Measurements from ENCODE around the gene E2F4. TPM values are rescaled to one million over a fixed set of nuclear protein-coding genes. Genes with fewer than 3 reads are reported as not detected.
A peak's percentile ranks its signal among the peaks of the same experiment; 100 is the strongest.

Gene E2F4
- total and polyA plus RNA-seq, 9 of the 15 experiments (the other 6 are each of a cell fraction or from before 2014, with no cell fraction given): 9.7 to 139 (median 106) TPM

DNA sequence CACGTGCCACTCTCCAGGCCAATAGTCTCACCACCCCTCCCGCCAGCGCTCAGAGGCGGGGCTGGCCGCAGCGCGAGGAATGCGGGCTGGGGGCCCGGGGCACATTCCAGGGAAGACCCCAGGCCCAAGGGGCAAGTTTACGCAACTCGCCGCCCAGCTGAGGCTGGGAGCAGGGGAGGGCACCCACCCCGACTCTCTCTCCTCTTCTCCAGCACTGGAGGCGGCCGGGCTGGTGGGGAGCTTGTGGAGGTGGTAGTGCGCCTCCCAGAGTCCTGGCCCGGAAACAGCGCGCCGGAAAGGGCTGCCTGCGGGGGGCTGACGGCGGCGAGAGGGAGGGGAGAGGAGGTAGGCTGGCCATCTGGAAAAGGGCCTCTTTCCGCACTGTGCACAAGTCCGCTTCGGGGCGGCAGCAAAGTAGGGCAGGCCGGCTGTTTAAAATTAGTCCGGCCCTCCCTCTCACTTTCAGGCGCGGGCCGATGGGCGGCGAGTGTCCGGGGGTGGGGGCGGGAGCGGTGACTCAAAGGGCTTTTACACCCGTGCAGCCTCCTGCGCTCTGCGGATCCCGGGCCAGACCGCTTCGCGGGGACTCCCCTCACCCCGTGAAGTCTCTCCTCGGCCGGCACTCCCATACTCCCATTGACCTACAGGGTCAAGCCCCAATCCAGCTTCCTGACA lies 54.3 kb downstream of the E2F4 start (continued):
- TF ChIP-seq, protein P1, sequence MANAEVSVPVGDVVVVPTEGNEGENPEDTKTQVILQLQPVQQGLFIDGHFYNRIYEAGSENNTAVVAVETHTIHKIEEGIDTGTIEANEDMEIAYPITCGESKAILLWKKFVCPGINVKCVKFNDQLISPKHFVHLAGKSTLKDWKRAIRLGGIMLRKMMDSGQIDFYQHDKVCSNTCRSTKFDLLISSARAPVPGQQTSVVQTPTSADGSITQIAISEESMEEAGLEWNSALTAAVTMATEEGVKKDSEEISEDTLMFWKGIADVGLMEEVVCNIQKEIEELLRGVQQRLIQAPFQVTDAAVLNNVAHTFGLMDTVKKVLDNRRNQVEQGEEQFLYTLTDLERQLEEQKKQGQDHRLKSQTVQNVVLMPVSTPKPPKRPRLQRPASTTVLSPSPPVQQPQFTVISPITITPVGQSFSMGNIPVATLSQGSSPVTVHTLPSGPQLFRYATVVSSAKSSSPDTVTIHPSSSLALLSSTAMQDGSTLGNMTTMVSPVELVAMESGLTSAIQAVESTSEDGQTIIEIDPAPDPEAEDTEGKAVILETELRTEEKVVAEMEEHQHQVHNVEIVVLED (CRISPR knock-in tag; IDR thresholded peaks at IDR 0.05): 0 out of 2 replicates have a peak, but pooled peaks have one; percentile 6
- TF ChIP-seq ZNF197 (CRISPR knock-in tag; IDR thresholded peaks at IDR 0.05; ENCODE audit: low read depth): no peak
- TF ChIP-seq ZNF280B (CRISPR knock-in tag; IDR thresholded peaks at IDR 0.05): no peak
- TF ChIP-seq ZBTB9 (CRISPR knock-in tag; IDR thresholded peaks at IDR 0.05): peak; percentile 79
- TF ChIP-seq, protein P2, sequence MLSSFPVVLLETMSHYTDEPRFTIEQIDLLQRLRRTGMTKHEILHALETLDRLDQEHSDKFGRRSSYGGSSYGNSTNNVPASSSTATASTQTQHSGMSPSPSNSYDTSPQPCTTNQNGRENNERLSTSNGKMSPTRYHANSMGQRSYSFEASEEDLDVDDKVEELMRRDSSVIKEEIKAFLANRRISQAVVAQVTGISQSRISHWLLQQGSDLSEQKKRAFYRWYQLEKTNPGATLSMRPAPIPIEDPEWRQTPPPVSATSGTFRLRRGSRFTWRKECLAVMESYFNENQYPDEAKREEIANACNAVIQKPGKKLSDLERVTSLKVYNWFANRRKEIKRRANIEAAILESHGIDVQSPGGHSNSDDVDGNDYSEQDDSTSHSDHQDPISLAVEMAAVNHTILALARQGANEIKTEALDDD (IDR thresholded peaks at IDR 0.05): no peak
- TF ChIP-seq MEF2D (tag; conservative IDR thresholded peaks at IDR 0.05; ENCODE audit: low read depth): no peak
- TF ChIP-seq ZFX (CRISPR knock-in tag; IDR thresholded peaks at IDR 0.05): peak; percentile 76
- peak; percentile 84 for TF ChIP-seq EGR1 (conservative IDR thresholded peaks at IDR 0.05)
- TF ChIP-seq HMGXB4 (CRISPR knock-in tag; IDR thresholded peaks at IDR 0.05): no peak
- peak; percentile 30; the same call in 1 of the 2 replicates for TF ChIP-seq CBFA2T3 (IDR thresholded peaks at IDR 0.05)
- no peak for TF ChIP-seq DMBX1 (CRISPR knock-in tag; IDR thresholded peaks at IDR 0.05; ENCODE audit: borderline replicate concordance)
- peak; percentile 29 for TF ChIP-seq ZFP36 (IDR thresholded peaks at IDR 0.05; ENCODE audit: low read depth, low read length, partially characterized antibody)
- no peak for TF ChIP-seq KDM4B (IDR thresholded peaks at IDR 0.05; ENCODE audit: borderline replicate concordance in 2 of 2, low read depth in 1 of 2)
